Fibroblast of gingiva (primary cell): ENCODE data around the gene KCTD16.

Experiments used
- DNase-seq: peaks from one replicate; pipeline ENCODE4 v3.0.0-alpha.2; 2011; ENCODE audit warnings: low read depth

Gene KCTD16

DNA sequence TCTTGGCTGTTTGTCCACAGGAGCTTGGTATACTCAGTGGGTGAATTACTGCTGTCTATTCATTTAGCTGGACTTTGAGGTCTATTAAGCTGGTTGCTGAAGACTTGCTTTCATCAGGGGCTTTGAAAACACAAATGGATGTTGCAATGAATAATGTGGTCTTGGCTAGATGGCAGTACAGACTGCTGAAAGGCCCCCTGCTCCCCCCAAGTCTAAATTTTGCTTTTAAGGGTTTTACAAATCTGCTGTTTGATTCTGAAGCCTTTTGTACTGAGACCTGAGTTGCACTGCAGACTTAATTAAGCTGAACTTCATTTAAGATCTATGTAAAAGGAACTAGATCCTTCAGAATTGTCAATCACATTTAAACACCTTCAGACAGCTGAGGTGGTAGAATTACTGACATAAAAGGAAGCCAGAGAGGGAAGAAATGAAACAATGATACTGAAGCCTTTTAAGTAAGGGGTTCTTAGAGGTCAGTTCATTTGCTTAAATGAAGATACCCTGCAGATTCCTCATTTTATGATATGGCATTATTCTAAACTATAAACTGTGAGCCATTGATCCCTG is 37.3 kb downstream of the KCTD16 start:
- DNase-seq = no peak

DNA sequence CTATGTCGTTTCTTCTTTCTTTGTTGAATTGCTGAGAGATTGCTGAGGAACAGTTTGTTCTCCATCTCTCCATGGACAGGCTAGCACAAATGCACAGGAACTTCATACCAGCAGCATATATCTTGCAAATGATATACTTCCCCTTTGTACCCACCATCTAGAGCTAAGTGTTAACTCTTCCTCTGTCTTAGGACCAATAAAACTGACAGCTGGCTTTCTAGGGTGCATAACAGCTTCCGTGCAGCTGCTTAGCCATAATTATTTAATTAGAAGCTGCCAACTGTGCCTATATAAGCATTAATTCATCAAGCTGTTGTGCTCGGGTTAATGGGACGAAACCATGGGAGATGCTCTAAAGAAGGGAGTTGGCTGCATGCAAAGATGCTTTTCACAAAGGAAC is 38.7 kb downstream of the KCTD16 start:
- no peak for DNase-seq

DNA sequence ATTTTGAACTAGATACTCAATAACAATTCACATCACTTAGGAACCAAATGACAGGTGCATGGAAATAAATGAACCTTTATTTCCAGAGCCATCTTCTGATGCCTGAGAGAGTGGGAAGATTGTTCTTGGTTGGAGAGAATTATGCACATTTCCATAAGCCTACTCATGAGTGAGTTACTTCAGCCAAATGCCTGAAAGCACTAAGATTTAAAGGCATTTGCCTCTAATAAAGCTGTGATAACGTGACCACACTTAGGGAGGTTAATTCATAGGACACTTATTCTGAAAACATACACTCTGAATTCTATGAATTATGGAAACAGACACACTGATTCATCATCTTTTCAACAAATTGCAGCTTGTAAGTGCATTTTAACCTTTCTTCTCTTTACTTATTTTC is 40.0 kb downstream of the KCTD16 start:
- no peak for DNase-seq

DNA sequence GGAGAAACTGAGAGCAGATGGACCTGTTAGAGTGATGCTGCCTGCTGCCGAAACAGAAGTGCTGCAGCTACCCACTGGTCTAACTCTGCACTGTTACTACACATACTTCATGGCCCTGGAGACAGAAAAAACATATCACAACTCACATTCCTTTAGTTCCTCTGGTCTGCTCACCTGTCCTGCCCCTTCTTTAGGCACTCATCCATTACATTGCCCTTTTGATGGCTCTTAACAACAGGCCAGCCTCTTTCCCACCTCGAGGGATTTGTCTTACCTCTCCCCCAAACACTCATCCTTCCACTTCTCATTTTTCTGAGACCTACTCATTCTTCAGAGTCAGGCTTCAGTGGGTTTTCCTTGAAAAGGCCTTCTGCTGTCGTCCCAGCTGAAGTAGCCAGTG is 49.2 kb downstream of the KCTD16 start:
- no peak for DNase-seq

DNA sequence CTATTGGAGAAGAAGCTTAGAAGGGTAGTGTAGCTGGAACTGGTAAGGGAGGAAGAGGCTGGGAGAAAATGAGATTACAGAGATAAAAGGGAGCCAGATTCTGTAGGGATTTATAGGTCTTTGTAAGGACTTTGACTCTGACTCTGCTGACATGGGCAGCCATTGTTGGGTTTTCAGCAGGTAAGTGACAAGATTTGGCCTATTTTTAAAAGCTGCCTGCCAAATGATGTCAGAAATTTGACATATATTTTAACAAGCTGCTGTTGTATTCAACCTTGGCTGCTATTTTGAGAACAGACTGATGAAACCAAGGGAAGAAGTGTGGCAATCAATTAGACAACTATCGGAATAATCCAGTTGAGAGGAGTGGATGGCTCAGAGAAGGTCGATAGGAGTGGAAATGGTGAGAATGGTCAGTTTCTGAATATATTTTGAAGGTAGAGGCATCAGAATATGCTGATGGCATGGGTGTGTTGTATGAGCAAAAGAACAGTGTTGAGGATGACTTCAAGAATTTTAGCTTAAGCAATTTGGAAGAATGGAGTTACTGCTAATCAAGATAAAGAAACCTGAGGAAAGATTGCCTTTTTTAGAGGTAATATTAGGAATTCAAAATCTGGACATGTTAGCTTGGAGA is 56.8 kb downstream of the KCTD16 start:
- DNase-seq = no peak

DNA sequence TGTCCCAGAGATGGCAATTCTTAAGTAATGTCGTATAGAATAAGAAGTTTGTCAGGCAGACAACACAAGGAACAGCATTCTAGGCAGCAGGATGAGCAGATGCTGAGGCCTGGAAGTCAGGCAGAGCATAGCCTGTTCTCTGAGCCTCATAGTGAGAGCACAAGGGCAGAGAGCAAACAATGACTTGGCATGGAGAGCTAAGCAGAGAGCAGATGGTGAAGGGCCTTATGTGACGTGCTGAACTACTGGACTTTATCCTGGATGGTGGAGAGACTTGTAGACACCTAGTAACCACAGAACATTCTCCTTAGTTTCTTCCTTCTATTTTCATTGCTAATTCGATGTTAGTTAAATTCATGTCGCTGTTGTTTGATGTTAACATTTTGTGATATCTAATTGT is 60.1 kb downstream of the KCTD16 start:
- DNase-seq = no peak

DNA sequence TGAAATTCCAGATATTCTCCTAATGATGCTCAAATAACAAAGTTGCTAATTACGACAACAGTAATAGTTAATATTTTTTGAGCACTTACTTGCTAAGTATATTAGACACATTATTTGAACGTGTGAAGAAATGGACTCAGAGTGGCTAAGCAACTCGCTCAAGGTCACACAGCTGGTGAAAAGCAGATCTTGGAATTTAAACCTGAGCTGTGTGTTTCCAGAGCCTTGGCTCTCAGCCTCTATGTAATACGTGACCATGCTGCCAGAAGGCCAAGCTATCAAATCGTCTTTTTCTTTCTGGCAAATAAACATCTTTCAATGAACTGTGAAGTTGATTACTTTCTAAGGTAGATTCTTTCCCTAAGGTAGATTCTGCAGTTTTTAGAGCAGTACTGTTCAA is 61.6 kb downstream of the KCTD16 start:
- no peak for DNase-seq

DNA sequence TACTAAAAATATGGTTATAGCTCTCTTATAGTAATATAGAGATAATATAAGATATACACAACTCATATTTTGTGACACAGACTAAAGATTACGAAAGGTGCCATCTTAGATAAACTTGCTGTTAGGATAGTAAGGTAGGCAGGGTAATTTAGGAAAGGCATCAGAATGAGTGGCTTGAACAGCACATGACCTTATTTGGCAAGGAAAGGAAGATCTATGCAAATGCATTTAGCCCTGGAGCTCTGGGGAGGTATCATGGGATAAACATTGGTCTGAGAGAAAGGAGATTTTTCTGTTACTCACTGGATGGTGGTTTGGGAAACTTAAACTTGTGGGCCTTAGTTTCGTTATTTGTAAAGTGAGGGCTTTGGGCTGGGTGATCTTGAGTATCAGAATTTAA is 65.8 kb downstream of the KCTD16 start:
- no peak for DNase-seq

DNA sequence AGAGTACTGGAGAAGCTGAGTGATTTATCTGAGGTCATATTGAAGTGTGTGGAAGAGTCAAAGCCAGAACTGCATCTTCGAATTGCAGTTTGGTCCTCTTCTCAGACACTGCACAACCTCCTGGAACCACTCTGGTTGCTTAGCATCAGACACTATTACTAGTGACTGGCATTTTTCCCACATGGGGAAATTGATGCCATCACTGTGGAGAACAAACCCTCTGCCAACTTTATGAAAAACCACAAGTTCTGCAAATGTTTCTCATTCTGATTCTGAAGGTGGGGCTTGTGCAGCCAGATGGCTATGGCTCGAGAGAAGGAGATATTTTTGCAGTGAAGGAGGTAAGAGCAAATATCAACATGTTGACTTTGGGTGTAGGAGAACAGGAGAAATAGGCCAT is 67.2 kb downstream of the KCTD16 start:
- peak; percentile 66 for DNase-seq

DNA sequence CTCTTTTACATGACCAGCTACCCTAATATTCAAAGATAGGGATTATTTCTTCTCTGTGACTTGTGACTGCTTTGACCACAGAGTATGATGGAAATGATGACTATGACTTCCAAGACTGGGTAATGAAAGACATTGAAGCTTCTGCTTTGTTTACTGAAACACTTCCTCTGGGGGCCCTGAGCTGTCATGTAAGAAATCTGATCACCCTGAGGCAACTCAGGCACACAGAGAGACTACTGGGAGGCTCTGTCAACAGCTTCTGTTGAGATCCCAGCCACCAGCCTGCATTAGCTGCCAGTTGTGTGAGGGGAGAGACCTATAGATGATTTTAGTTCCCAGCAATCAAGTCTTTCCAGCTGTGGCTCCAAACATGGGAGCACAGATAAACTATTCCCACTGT is 76.5 kb downstream of the KCTD16 start:
- DNase-seq = peak; percentile 19

DNA sequence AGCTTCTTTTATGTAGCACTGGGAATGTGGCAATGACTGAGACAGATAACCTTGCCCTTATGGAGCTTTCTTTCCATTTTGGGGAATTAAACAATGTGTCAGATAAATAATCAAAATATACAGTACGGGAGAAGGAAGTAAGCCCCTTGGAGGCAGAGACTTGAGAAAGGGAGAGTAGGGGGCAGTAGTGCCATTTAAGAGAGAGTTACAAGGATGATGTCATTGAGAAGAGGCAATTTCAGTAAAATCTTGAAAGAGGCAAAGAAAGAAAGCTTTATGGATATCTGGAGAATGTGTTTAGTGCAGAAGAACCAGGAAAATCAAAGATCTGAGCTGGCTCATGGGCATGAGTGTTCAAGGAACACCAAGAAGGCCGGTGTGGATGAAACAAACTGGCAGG is 77.3 kb downstream of the KCTD16 start:
- DNase-seq = no peak

DNA sequence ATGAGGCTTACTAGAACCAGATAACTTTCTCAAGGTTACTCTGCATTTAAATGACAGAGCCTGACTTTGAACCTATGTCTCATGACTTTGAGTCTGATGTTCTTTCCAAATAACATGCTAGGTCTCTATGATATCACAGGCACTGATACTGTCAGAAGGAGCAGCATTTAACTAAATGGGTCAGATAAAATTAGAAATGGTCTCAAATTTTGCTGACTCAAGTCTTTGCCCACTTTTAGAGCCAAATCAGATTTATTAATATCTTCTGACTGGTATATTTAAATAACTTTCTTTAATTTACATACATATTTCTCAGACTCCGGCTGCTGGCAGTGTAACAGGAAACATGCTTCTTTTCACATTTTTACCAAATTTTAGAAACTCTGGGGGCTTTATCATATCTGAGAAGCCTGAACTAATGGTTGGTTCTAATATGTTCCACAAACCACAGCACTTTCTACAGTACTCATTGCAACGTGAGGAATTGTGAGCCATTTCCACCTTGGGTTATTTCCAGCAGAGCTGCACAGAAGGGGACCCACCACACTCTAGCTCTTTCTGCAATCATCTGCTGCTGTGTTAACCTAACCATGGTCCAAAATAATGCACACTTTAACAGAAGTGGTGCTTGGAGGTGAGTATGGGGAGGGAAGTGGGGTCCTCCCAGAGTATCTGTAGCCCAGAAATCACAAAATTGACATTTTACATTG is 79.2 kb downstream of the KCTD16 start:
- DNase-seq = no peak

DNA sequence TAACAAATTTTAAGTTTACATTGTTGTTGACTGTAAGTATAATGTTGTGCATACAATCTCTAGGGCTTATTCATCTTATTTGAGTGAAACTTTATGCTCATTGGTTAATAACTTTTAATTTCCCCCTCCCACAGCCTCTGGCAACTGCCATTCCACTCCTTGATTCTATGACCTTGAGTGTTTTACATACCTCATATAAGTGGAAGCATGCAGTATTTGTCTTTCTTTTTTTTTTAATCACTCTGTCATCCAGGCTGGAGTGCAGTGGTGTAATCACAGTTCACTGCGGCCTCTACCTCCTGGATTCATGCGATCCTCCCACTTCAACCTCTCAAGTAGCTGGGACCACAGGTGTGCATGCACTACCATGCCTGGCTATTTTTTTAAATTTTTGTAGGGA is 83.9 kb downstream of the KCTD16 start:
- DNase-seq = no peak

DNA sequence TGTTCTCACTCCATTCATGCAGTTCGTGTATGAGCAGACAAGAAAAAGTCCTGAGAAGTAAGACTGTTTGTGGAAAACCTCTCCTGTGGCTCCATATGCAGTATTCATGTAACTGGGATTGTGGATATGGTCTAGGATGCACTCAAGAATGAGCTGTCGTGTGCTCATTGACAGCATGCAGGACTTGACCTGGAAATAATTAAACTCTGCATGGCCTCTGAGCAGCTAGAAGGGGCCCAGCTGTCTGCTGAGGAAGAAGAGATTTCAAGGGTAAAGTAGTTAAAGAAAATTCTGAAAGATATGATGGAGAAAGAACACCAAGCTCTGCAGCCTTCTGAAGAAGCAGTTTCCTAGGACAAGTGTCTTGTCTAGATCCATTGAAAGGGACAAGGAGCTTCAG is 89.4 kb downstream of the KCTD16 start:
- DNase-seq = no peak

DNA sequence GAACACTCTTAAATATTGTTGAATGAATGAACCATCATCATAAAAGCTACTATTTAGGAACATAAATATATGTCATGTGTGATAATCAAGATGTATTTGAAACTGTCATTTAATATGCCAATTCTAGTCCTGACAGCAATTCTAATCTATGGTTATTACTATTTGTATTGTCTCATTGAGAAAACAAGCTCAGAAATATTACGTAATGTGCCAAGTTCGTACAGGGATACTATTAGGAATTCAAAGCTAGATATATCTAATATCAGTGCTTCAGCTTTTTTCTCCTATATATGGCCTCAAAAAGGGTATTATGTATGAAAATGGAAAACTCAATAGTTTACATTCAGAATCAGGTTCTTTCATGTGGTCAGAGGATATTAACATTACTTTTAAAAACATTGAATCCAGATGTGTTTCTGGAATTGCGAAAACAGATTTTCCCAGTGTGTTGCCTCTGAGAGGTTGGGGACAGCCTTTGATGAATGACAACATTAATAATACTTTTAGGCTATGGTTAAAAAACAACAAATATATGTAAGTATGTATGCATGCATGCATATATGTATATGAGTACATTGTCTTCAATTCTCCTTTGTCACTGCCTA is 95.1 kb downstream of the KCTD16 start:
- no peak for DNase-seq

DNA sequence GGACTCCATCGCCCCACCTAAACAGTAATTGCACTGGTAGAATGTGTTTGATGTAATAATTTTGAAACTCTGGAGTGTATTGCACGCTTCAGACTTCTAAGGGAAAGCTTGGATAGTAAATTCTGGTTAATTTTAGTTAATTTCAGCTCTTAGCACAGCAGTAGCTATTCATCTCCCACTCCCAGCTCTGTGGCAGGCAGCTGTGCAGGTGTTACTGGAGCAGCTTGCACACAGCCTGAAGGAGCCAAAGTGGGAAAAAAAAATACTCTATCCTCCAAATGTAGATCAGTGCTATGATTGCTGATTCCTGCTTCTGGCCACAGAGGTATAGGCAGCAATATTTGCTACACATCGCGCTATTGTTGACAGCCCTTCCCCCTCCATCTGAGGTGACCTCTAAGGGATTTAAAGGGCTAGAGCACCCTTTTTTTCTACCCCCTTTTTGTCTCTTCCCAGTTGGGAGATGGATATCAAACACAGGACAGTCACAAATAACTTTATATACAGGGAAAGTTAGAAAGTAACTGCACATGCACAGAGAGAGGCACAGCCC is 97.4 kb downstream of the KCTD16 start:
- no peak for DNase-seq

DNA sequence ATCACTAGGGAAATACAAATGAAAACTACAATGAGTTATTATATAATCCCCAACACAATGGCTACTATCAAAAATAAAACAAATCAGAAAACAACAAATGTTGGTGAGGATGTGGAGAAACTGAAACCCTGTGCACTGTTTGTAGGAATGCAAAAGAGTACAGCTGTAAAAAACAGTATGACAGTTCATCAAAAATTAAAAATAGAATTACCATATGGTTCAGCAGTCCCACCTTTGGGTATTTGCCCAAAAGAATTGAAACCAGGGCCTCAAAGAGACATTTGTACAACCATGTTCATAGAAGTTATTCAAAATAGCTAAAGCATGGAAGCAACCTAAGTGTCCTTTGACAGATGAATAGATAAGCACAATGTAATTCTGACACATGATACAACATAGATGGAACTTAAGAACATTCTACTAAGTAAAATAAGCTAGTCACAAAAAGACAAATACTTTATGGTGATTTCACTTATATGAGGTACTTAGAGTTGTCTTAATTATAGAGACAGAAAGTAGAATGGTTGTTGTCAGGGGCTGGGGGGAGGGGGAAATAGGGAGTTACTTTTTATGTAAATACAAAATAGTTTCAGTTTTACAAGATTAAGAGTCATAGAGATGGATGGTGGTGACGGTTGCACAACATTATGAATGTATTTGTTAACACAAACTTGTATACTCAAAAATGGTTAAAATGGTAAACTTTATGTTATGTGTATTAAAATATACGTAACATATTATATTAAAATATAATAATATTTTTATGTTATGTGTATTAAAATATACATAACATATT is 102.8 kb downstream of the KCTD16 start:
- DNase-seq = no peak

DNA sequence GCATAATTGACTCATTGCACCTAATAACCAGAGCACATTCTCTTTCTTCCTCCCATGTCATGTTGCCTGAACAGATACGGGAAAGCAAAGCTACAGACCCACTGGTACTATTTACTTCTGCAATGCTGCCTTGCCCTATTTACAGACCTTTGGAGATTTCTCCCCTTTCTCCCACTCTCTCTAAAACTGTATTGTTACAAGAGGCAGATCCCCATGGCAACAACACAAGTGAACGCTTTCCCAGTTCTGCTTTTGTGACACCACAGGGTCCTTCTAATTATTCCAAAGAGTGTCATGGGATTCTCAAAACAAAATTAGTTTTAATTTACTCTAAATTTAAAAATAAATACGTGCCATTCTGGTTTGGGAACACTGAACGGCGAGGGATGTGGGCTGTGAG is 104.7 kb downstream of the KCTD16 start:
- DNase-seq = no peak

DNA sequence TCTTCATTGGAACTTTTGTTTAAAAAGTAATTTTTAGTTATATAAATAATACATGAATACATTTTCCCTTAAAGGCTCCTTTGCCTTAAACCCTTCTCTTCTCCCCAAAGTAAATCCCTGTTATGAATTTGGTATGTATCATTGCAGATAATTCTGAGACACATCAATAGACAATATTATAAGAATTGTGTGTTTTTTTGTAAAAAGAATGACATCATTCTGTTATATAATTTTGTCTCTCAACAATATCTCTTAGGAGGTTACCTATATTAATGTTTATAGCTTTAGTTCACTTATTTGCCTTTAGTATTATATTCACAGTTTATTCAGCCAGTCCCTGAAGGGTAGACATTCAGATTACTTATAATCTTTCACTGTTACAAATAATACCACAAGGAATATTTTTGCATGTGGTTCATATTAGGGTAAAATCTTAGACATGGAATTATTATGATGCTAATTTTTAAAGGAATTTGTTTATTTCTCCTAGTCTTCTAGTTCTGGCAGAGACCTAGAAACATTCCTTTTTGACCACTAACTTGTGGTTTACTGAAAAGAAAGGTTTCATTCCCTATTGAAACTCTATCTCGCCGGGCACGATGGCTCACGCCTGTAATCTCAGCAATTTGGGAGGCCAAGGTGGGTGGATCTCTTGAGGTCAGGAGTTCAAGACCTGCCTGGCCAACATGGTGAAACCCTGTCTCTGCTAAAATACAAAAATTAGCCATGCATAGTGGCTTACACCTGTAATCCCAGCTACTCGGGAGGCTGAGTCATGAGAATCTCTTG is 105.6 kb downstream of the KCTD16 start:
- DNase-seq = peak; percentile 62

DNA sequence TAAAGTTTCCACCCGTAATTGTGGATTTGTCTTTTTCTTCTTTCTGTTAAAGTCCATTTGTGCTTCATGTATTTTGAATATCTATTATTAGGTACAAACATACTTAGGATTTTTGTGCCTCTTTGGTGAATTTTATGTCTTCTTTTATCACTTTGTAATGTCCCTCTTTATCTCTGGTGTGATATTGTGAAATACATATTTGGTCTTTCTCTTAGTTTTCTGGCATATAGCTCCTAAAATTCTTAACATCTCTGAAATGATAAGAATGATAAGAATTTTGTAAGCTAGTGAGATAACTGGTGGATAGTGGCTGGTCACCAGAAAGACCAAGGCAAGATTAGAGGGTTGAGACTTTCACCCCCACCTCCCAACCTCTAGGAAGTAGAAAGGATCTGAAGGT is 111.1 kb downstream of the KCTD16 start:
- DNase-seq = no peak

DNA sequence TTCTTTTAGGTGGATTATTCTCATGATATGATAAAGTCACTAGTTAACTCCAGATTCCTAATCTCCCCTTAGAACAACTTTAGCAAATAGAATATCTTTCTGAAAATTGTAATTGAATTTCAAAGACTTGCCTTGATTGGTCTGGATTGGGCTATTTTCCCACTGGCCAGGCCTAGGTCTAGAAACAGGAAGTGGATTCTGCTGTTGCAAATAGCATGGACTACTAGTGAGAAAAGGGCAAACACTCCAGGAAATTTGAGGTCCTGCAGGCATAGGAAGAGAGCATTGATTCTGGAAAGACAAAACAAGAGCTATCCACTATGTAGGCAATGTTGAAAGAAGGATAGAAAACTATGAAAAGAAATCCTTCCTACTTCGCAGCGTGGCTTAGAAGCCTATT is 113.4 kb downstream of the KCTD16 start:
- no peak for DNase-seq
